Large intestine (tissue), 3 donors: ENCODE results near the gene SSUH2. TPM values are rescaled to one million over a fixed set of nuclear protein-coding genes. Genes with fewer than 3 reads are reported as not detected.

Source experiments
- DNase-seq, 2 donors: peaks; one replicate each; pipeline versions ENCODE4 v3.0.0 to v3.0.0-alpha.2; 2013
- H3K27ac ChIP-seq: one replicate; pipeline ENCODE4 v1.5.1; 2013; ENCODE audit warnings: low read length
- H3K27me3 ChIP-seq: 2 replicates; pipeline ENCODE4 v1.6.1; 2013; ENCODE audit warnings: low read length; ENCODE audit not compliant: control insufficient read depth, insufficient read depth
- H3K36me3 ChIP-seq: 2 replicates; pipeline ENCODE4 v1.6.1; 2013; ENCODE audit warnings: low read length; ENCODE audit not compliant: control insufficient read depth, insufficient read depth
- H3K4me1 ChIP-seq: one replicate; pipeline ENCODE4 v1.6.1; 2013; ENCODE audit warnings: low read length; ENCODE audit not compliant: control insufficient read depth, insufficient read depth
- H3K4me3 ChIP-seq: one replicate; pipeline ENCODE4 v1.5.1; 2013; ENCODE audit warnings: low read length
- H3K9me3 ChIP-seq: one replicate; pipeline ENCODE4 v1.6.1; 2013; ENCODE audit warnings: mild to moderate bottlenecking, low read depth, low read length, moderate library complexity; ENCODE audit not compliant: control insufficient read depth
- WGBS: methylation state at CpG from one replicate; pipeline ENCODE4 v1.1.5; 2013; ENCODE audit warnings: low lambda C conversion rate; ENCODE audit not compliant: insufficient coverage; 5-methylcytosine and 5-hydroxymethylcytosine counted together
- polyA plus RNA-seq: library from polyadenylated mRNA; unstranded; fragments of 120-200 nt; gene quantifications from one replicate; pipeline ENCODE4 v1.2.1, GENCODE V29; 2013

SSUH2 gene
- polyA plus RNA-seq, 1 donor, result 38.7 TPM

- WGBS, result 74% methylated on average over 3 of the region's 7 CpGs
- no peaks in the 10 kb centered on the region for H3K27me3 ChIP-seq
- no peaks in the 10 kb centered on the region for H3K36me3 ChIP-seq
- H3K4me1 ChIP-seq, result no peaks in the 10 kb centered on the region
- H3K4me3 ChIP-seq, result no peak overlapping the region
- no peaks in the 10 kb centered on the region for H3K9me3 ChIP-seq
- no peak overlapping the region for H3K27ac ChIP-seq
- no peak for DNase-seq
These were observed 47.3 kb downstream of the SSUH2 start for GRCh38 chr3:8597219-8597853.

GRCh38 chr3:8596321-8597218 is 48.0 kb downstream of the SSUH2 start:
- H3K4me1 ChIP-seq, result no peaks in the 10 kb centered on the region
- no peak for DNase-seq
- no peaks in the 10 kb centered on the region for H3K9me3 ChIP-seq
- no peak overlapping the region for H3K4me3 ChIP-seq
- no peaks in the 10 kb centered on the region for H3K27me3 ChIP-seq
- no peak overlapping the region for H3K27ac ChIP-seq
- H3K36me3 ChIP-seq, result no peaks in the 10 kb centered on the region
- no CpG with 5 or more reads among the region's 18 CpGs for WGBS

- no peaks in the 10 kb centered on the region for H3K27me3 ChIP-seq
- WGBS, result 100% methylated on average over 2 of the region's 9 CpGs
- no peak for DNase-seq
- H3K27ac ChIP-seq, result no peak overlapping the region
- no peaks in the 10 kb centered on the region for H3K4me1 ChIP-seq
- H3K4me3 ChIP-seq, result no peak overlapping the region
- H3K36me3 ChIP-seq, result no peaks in the 10 kb centered on the region
- H3K9me3 ChIP-seq, result no peaks in the 10 kb centered on the region
These were observed 48.9 kb downstream of the SSUH2 start for GRCh38 chr3:8595695-8596115.

GRCh38 chr3:8595252-8595651 is 49.3 kb downstream of the SSUH2 start:
- DNase-seq, result no peak
- H3K27me3 ChIP-seq, result no peaks in the 10 kb centered on the region
- H3K4me3 ChIP-seq, result no peak overlapping the region
- no peaks in the 10 kb centered on the region for H3K4me1 ChIP-seq
- no peak overlapping the region for H3K27ac ChIP-seq
- no peaks in the 10 kb centered on the region for H3K9me3 ChIP-seq
- H3K36me3 ChIP-seq, result no peaks in the 10 kb centered on the region
- WGBS, result no CpG with 5 or more reads among the region's 3 CpGs

GRCh38 chr3:8593021-8593827 is 51.4 kb downstream of the SSUH2 start:
- no peaks in the 10 kb centered on the region for H3K27me3 ChIP-seq
- no CpG with 5 or more reads among the region's 9 CpGs for whole genome bisulfite sequencing
- H3K4me1 ChIP-seq, result no peaks in the 10 kb centered on the region
- no peaks in the 10 kb centered on the region for H3K36me3 ChIP-seq
- no peak overlapping the region for H3K27ac ChIP-seq
- H3K9me3 ChIP-seq, result no peaks in the 10 kb centered on the region
- H3K4me3 ChIP-seq, result no peak overlapping the region
- no peak for DNase-seq

GRCh38 chr3:8589880-8590556 is 54.6 kb downstream of the SSUH2 start:
- no peaks in the 10 kb centered on the region for H3K36me3 ChIP-seq
- no peak overlapping the region for H3K27ac ChIP-seq
- H3K9me3 ChIP-seq, result no peaks in the 10 kb centered on the region
- no peak overlapping the region for H3K4me3 ChIP-seq
- WGBS, result no CpG with 5 or more reads among the region's 6 CpGs
- H3K4me1 ChIP-seq, result no peaks in the 10 kb centered on the region
- peak in 1 of 2 donors; percentile 8 for DNase-seq
- no peaks in the 10 kb centered on the region for H3K27me3 ChIP-seq

GRCh38 chr3:8584661-8585060 is 59.9 kb downstream of the SSUH2 start:
- Histone ChIP-seq H3K4me3 (no peak overlapping the region), H3K36me3 (no peaks in the 10 kb centered on the region), H3K9me3 (no peaks in the 10 kb centered on the region), H3K27me3 (no peaks in the 10 kb centered on the region), H3K27ac (no peak overlapping the region), H3K4me1 (no peaks in the 10 kb centered on the region)
- no peak for DNase-seq
- no CpG with 5 or more reads among the region's 2 CpGs for WGBS

- H3K36me3 ChIP-seq, result no peaks in the 10 kb centered on the region
- H3K27me3 ChIP-seq, result no peaks in the 10 kb centered on the region
- no peak overlapping the region for H3K4me3 ChIP-seq
- no peaks in the 10 kb centered on the region for H3K4me1 ChIP-seq
- WGBS, result 100% methylated on average over 1 of the region's 6 CpGs
- no peaks in the 10 kb centered on the region for H3K9me3 ChIP-seq
- no peak for DNase-seq
- no peak overlapping the region for H3K27ac ChIP-seq
These were observed 62.7 kb downstream of the SSUH2 start for GRCh38 chr3:8581806-8582445.

- Histone ChIP-seq H3K27ac (no peak overlapping the region), H3K27me3 (no peaks in the 10 kb centered on the region), H3K4me1 (no peaks in the 10 kb centered on the region), H3K36me3 (no peaks in the 10 kb centered on the region), H3K4me3 (no peak overlapping the region), H3K9me3 (no peaks in the 10 kb centered on the region)
- DNase-seq, result no peak
- 60% methylated on average over 1 of the region's 3 CpGs for WGBS
These were observed 63.2 kb downstream of the SSUH2 start for GRCh38 chr3:8581373-8581772.
